Parathyroid adenoma (tissue), 2 donors: ENCODE measurements around the gene ARGFX.
A peak's percentile ranks its signal among the peaks of the same experiment; 100 is the strongest.
"Not testable (repeated sequence)": the region's sequence is repeated elsewhere in the genome, so short reads cannot be mapped to it uniquely, and the experiment has no call there.

Experiments used
- H2AFZ ChIP-seq: fragments of 300-600 bp; sonication (generic); one replicate; pipeline ENCODE4 v1.7.0; 2017; ENCODE audit warnings: antibody characterized with exemption, mild to moderate bottlenecking
- H3K27ac ChIP-seq: fragments of 300-600 bp; sonication (generic); one replicate; pipeline ENCODE4 v1.7.0; 2017
- H3K27me3 ChIP-seq: fragments of 300-600 bp; sonication (generic); one replicate; pipeline ENCODE4 v1.7.0; 2017; ENCODE audit warnings: low read length; ENCODE audit not compliant: control insufficient read depth, insufficient read depth
- H3K36me3 ChIP-seq: fragments of 300-600 bp; sonication (generic); one replicate; pipeline ENCODE4 v1.7.0; 2017; ENCODE audit warnings: low read length; ENCODE audit not compliant: control insufficient read depth, insufficient read depth
- H3K4me1 ChIP-seq: fragments of 300-600 bp; sonication (generic); one replicate; pipeline ENCODE4 v1.7.0; 2017; ENCODE audit warnings: control low read depth
- H3K4me2 ChIP-seq: fragments of 300-600 bp; sonication (generic); one replicate; pipeline ENCODE4 v1.7.0; 2017; ENCODE audit warnings: low read length
- H3K4me3 ChIP-seq: fragments of 300-600 bp; sonication (generic); one replicate; pipeline ENCODE4 v1.7.0; 2017; ENCODE audit warnings: low read depth, low read length
- H3K79me2 ChIP-seq: fragments of 300-600 bp; sonication (generic); one replicate; pipeline ENCODE4 v1.7.0; 2017; ENCODE audit warnings: control low read depth
- H3K9ac ChIP-seq: fragments of 300-600 bp; sonication (generic); one replicate; pipeline ENCODE4 v1.7.0; 2017; ENCODE audit warnings: mild to moderate bottlenecking
- H3K9me3 ChIP-seq: fragments of 300-600 bp; sonication (generic); one replicate; pipeline ENCODE4 v1.7.0; 2017; ENCODE audit warnings: low read length; ENCODE audit not compliant: control insufficient read depth
- CTCF ChIP-seq: fragments of 300-600 bp; sonication (generic); IDR thresholded peaks from one replicate; pipeline ENCODE4 v1.7.0; 2017; ENCODE audit warnings: antibody characterized with exemption, mild to moderate bottlenecking
- donor health status: primary hyperparathyroidism.

The ARGFX gene

DNA sequence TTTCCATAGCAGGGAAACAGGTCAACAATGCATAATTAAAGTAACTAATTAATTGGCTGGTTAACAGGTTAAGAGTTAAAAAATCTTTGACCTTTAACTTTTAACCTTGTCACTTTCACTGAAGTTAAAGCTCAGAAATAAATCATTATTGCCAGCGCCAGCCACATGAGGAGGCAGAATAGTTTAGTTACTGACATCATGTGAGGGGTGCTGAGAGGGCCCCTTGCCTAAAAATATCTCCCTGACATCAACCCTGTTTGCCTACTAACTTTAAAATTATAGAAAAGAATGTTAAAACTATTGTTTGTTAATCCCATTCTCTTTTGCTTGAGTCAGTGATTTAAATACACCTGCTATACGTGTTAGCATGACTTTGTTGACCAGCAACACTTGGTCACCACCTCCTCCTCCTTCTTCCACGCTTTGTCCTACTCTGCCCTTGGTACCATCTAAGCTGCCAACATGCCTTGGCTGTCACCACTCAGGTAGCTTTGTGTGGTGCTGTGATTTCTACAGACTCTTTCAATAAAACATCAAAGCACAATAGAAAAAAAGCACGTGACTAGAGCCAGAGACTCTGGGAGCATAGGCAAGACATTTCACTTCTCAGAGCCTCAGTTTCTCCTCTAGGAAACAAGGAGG, 28.1 kb downstream of the ARGFX start:
- Histone ChIP-seq H2AFZ (peak overlapping the region; percentile 8), H3K27ac (no peak overlapping the region), H3K4me2 (no peak overlapping the region), H3K36me3 (no peaks in the 10 kb centered on the region), H3K9me3 (no peaks in the 10 kb centered on the region), H3K79me2 (no peaks in the 10 kb centered on the region), H3K9ac (no peak overlapping the region), H3K4me3 (no peak overlapping the region), H3K4me1 (peaks cover 14% of the 10 kb centered on the region), H3K27me3 (no peaks in the 10 kb centered on the region)
- no peak for TF ChIP-seq CTCF

- no peak overlapping the region for H3K27ac ChIP-seq
- no peaks in the 10 kb centered on the region for H3K79me2 ChIP-seq
Observed at GRCh38 chr3:121598564-121598963, 30.8 kb downstream of the ARGFX start.

GRCh38 chr3:121599900-121600299, 32.2 kb downstream of the ARGFX start:
- H3K79me2 ChIP-seq, H3K27ac ChIP-seq, H3K9me3 ChIP-seq, H3K9ac ChIP-seq, H3K27me3 ChIP-seq, H2AFZ ChIP-seq, H3K4me2 ChIP-seq, H3K4me3 ChIP-seq, H3K36me3 ChIP-seq: not testable (repeated sequence)
- peaks cover 13% of the 10 kb centered on the region for H3K4me1 ChIP-seq

More at GRCh38 chr3:121598564-121598963, 30.8 kb downstream of the ARGFX start:
- no peak for TF ChIP-seq CTCF
- Histone ChIP-seq H2AFZ (no peak overlapping the region), H3K9me3 (no peaks in the 10 kb centered on the region), H3K4me1 (peaks cover 13% of the 10 kb centered on the region), H3K4me2 (no peak overlapping the region), H3K27me3 (no peaks in the 10 kb centered on the region), H3K4me3 (no peak overlapping the region), H3K36me3 (no peaks in the 10 kb centered on the region), H3K9ac (no peak overlapping the region)

GRCh38 chr3:121601212-121601812, 33.6 kb downstream of the ARGFX start:
- Histone ChIP-seq H3K4me1 (peaks cover 13% of the 10 kb centered on the region), H3K4me2 (no peak overlapping the region), H3K36me3 (no peaks in the 10 kb centered on the region), H3K9me3 (no peaks in the 10 kb centered on the region), H3K79me2 (no peaks in the 10 kb centered on the region), H3K9ac (no peak overlapping the region), H3K27ac (no peak overlapping the region), H2AFZ (peak overlapping the region; percentile 48), H3K27me3 (no peaks in the 10 kb centered on the region), H3K4me3 (no peak overlapping the region)
- no peak for TF ChIP-seq CTCF

DNA sequence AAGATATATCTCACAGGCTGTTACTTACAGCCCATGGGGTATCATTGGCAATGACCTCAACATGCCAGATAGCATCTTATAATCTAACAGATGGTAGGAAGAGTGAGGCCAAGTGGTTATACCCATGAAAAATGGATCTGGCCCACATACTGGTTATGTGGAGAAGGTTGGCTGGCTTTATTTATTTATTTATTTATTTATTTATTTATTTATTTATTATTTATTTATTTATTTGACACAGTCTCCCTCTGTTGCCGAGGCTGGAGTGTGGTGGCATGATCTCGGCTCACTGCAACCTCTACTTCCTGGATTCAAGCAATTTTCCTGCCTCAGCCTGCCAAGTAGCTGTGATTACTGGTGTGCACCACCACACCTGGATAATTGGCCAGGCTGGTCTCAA, 37.0 kb downstream of the ARGFX start:
- Histone ChIP-seq H3K27me3 (no peaks in the 10 kb centered on the region), H3K4me2 (no peak overlapping the region), H3K27ac (no peak overlapping the region), H3K4me1 (peaks cover 13% of the 10 kb centered on the region), H2AFZ (no peak overlapping the region), H3K36me3 (no peaks in the 10 kb centered on the region), H3K4me3 (no peak overlapping the region), H3K79me2 (no peaks in the 10 kb centered on the region), H3K9me3 (no peaks in the 10 kb centered on the region), H3K9ac (no peak overlapping the region)
- TF ChIP-seq CTCF = no peak
